ENCODE measurements around the gene AP1M1. TPM values are rescaled to one million over a fixed set of nuclear protein-coding genes. Genes with fewer than 3 reads are reported as not detected.
A peak's percentile ranks its signal among the peaks of the same experiment; 100 is the strongest.

Gene AP1M1
- total RNA-seq, 2 donors from 2014 or later: 54.8 to 70.2 TPM

DNA sequence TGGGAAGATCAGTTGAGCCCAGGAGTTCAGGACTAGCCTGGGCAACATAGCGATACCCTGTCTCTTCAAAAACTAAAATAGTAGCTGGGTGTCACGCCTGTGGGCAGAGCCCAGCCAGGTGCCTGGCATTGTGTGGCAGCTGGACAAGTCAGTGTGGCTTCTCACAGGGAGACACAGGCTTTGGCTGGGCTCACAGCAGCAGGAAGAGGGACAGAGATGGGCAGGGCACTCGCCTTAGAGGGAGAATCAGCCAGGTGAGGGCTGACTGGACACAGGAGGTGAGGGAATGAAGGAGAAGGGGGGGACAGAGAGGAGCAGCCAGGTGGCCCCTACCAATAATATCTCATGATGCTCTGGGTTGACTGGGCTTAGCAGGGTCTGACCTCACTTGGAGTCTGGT, 9.2 kb upstream of the AP1M1 start:
- Histone ChIP-seq H3K36me3 (peaks cover 33% of the 10 kb centered on the region), H3K27me3 (no peaks in the 10 kb centered on the region), H3K4me3 (no peak overlapping the region), H3K4me1 (peaks cover 0 to 16% of the 10 kb centered on the region in 2 donors), H3K9me3 (no peaks in the 10 kb centered on the region), H3K27ac (no peak overlapping the region)
- TF ChIP-seq, protein P1, sequence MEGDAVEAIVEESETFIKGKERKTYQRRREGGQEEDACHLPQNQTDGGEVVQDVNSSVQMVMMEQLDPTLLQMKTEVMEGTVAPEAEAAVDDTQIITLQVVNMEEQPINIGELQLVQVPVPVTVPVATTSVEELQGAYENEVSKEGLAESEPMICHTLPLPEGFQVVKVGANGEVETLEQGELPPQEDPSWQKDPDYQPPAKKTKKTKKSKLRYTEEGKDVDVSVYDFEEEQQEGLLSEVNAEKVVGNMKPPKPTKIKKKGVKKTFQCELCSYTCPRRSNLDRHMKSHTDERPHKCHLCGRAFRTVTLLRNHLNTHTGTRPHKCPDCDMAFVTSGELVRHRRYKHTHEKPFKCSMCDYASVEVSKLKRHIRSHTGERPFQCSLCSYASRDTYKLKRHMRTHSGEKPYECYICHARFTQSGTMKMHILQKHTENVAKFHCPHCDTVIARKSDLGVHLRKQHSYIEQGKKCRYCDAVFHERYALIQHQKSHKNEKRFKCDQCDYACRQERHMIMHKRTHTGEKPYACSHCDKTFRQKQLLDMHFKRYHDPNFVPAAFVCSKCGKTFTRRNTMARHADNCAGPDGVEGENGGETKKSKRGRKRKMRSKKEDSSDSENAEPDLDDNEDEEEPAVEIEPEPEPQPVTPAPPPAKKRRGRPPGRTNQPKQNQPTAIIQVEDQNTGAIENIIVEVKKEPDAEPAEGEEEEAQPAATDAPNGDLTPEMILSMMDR (IDR thresholded peaks at IDR 0.05): no peak
- no peak for DNase-seq (ENCODE audit: low spot score)

DNA sequence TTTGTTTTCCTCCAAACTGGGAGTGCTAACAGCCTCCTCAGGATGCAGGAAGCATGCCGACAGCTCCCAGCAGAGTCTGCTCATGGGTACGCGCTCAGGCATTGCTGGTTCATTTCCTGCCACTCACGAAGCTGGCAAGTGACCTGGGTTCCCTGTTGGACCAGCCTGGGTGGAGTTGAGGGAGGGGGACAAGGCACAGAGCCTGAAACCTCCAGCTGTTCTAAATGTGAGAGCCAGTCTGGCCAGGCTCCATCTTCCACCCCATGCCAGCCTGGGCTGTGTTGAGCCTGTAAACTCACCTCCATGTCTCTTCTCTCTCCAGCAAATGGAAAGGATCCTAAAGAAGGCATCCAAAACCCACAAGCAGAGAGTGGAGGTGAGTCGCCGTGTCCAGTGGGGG, 7.5 kb upstream of the AP1M1 start:
- H3K27ac ChIP-seq: no peak overlapping the region

DNA sequence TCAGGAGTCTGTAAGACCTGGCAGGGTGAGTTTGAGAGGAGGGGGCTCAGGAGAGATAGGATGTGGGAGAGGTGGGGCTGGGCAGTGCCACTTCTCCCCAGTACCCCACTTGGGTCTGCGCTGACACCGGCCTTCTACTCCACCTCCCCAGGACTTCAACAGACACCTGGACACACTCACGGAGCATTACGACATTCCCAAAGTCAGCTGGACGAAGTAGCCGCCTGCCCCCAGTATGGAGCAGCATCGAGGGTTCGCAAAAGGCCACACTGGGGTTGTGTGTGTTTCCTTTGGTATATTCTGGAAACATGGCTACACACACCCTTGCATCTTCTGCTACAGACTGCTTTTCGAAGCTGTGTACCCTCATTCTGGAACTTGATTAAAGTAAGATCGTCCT, 7.0 kb upstream of the AP1M1 start:
- Histone ChIP-seq H3K4me1 (peaks cover 0 to 11% of the 10 kb centered on the region in 2 donors), H3K27me3 (no peaks in the 10 kb centered on the region), H3K27ac (no peak overlapping the region), H3K9me3 (no peaks in the 10 kb centered on the region), H3K4me3 (no peak overlapping the region), H3K36me3 (peaks cover 33% of the 10 kb centered on the region)
- DNase-seq (ENCODE audit: low spot score): no peak
- TF ChIP-seq, protein P1 (IDR thresholded peaks at IDR 0.05): no peak

More for the DNA sequence above, 7.5 kb upstream of the AP1M1 start:
- Histone ChIP-seq H3K27me3 (no peaks in the 10 kb centered on the region), H3K9me3 (no peaks in the 10 kb centered on the region), H3K4me1 (peaks cover 0 to 13% of the 10 kb centered on the region in 2 donors), H3K4me3 (no peak overlapping the region), H3K36me3 (peaks cover 33% of the 10 kb centered on the region)
- TF ChIP-seq, protein P1 (IDR thresholded peaks at IDR 0.05): no peak
- no peak for DNase-seq (ENCODE audit: low spot score)

DNA sequence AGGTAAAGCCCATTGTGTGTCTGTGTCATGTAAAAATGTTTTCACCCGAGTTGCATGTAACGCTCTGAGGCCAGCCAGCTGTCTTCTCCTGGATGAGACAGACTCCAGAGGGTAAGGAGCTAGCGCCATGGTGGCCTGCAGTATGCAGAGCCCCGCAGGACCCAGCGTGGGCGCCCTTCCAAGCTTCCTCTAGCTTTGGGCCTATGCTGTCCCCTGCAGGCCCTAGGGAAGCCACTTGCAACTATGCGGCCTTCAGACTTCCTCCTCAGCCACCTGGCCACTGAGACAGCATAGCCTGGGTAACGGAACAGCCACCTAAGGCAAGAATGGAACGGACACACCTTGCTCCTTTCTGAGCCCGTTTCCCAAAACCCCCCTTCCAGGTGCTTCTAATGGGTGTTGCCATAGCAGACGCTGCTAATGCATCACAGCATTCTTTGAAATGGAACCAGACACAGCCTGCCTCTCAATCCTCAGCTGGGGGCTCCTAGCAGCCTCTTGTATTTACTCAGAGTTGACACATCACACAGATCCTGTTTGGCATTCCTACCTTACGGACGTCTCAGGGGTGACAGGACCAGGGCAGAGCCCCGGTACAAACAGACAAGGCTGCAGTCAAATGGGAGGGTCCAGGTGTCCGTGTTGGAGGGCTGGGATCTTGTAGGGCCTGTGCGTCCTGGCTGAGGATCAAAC, 6.3 kb upstream of the AP1M1 start:
- H3K4me3 ChIP-seq: no peak overlapping the region
- no peaks in the 10 kb centered on the region for H3K9me3 ChIP-seq
- no peak overlapping the region for H3K27ac ChIP-seq
- no peak for DNase-seq (ENCODE audit: low spot score)
- H3K4me1 ChIP-seq: peaks cover 0 to 5% of the 10 kb centered on the region in 2 donors
- TF ChIP-seq, protein P1 (IDR thresholded peaks at IDR 0.05): no peak
- H3K36me3 ChIP-seq: peaks cover 33% of the 10 kb centered on the region
- no peaks in the 10 kb centered on the region for H3K27me3 ChIP-seq

DNA sequence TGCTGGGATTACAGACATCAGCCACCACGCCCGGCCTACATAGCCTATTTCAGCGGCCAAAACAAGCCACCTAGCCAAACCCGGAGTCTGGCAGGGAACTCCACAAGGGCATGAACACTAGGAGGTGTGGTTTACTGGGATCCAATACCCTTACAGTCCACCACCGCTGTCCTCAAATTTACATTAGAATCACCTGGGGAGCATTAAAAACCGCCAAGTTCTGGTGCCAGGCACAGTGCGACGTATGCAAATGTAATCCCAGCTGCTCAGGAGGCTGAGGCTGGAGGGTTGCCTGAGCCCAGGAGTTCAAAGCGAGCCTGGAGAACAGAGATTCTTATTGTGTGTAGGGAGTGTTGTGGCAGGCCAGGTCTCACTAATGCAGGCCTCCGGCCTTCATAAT, 4.2 kb upstream of the AP1M1 start:
- Histone ChIP-seq H3K27ac (no peak overlapping the region), H3K9me3 (no peaks in the 10 kb centered on the region), H3K36me3 (peaks cover 33% of the 10 kb centered on the region), H3K4me3 (no peak overlapping the region), H3K27me3 (no peaks in the 10 kb centered on the region), H3K4me1 (peaks cover 0 to 11% of the 10 kb centered on the region in 2 donors)
- TF ChIP-seq, protein P1 (IDR thresholded peaks at IDR 0.05): no peak
- DNase-seq (ENCODE audit: low spot score): no peak

DNA sequence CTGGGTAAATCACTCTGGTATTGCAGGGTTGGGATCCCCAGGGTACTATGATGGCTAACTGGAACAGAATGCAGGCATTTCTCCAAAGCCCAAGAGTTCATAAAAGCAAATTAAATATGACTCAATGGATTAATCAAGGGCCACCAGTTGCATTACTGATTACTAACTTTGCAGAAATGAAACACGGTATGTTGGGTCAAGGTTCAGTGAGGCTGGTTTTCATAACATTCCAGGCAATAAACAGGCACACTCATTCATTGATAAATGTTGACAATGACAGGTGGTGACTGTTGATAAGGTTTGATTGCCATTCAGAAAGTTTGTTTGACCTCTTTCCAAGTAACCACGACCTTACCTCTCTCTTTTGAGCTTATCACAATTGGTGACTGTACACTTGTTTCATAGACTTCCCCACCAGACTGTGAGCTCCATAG, 506 bp upstream of the AP1M1 start:
- H3K4me1 ChIP-seq: peaks cover 0 to 28% of the 10 kb centered on the region in 2 donors
- H3K27me3 ChIP-seq: no peaks in the 10 kb centered on the region
- peak overlapping the region; percentile 90 to 92 for H3K4me3 ChIP-seq
- TF ChIP-seq, protein P1 (IDR thresholded peaks at IDR 0.05): no peak
- DNase-seq (ENCODE audit: low spot score): no peak
- no peaks in the 10 kb centered on the region for H3K9me3 ChIP-seq
- peaks cover 14% of the 10 kb centered on the region for H3K36me3 ChIP-seq
- peak overlapping the region; percentile 83 to 85 for H3K27ac ChIP-seq

All from right atrium auricular region (tissue), 2 donors.